ENCODE measurements around the gene RAB8A.

The RAB8A gene

DNA sequence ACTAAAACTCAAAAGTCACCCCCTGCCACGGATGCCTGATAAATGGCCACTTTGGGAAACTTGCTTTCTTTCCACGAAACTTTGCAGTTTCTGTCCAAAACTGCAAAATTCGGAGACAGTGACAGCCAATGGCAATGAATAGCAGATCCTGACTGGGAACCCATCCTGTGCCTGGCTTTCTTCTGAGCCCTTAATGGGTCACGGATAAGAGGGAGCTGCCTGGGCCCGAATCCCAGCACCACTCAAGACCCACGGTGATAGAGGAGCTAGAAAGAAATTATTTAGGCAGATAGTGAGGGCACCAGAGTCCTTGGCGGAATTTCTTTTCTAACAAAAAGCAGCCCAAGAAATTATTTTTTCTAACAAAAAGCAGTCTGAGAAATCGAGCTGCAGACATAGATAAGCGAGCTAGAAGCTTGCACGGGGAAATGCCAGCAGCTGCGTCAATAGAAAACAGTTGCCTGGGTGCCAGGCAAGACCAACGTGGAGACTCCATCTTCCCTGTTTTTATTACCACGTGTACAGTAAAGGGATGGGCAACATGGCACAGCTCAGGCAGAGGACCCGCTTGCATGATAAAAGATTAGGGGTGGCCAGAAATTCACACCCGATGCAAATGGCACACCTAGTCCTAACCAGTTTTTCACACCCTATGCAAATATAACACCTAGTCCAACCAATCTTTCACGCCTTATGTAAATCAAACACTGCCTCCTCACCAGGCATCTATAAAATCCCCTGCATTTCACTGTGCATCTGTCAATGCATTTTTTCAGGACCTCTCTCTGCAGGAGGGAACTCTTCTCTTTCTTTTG lies 24.7 kb downstream of the RAB8A start:
- DNase-seq (ENCODE audit: extremely low read depth in 1 of 2, low read depth in 1 of 2), result no peak

GRCh38 chr19:16139752-16140151 lies 28.1 kb downstream of the RAB8A start:
- DNase-seq (ENCODE audit: extremely low read depth in 1 of 2, low read depth in 1 of 2), result no peak

DNA sequence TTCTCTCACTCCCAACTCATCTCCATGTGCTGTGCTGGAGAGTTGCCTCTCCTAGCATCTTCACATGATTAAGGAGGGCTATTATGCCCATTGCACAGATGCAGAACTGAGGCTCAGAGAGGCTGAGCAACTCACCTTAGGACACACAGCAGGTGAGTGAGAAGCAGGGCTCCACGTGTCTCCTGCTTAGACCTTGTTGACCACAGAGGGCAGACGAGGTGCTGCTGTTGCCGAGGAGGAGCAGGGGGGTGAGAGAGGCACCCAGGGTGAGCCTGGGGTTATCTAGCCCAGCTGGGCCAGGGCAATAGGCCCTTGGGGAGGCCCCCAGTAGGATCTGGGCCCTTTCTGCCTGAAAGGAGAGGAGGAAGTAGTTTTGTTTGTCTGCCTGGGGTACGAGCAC lies 29.4 kb downstream of the RAB8A start:
- DNase-seq (ENCODE audit: extremely low read depth in 1 of 2, low read depth in 1 of 2), result no peak

DNA sequence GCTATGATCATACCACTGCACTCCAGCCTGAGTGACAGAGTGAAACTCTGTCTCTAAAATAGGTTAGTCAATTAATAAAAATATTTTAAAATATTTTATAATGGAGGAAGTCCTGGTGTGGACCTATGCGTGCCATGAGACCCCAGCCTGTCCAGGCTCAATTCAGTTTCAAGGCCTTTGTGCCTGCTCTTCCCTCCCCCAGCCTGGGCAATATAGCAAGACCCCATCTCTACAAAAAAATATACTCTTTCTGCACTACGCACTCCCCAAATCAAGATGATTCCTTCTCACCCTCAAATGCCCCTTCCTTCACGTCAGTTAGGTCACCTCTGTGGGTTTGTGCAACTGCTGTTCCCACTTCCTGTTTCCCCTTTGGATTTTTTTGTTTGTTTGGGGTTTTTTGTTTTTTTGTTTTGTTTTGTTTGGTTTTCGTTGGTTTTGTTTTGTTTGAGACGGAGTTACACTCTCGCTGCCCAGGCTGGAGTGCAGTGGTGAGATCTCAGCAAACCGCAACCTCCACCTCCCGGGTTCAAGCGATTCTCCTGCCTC lies 30.4 kb downstream of the RAB8A start:
- no peak for DNase-seq (ENCODE audit: extremely low read depth in 1 of 2, low read depth in 1 of 2)

GRCh38 chr19:16143399-16144215 lies 31.9 kb downstream of the RAB8A start, which contains the start of gene HSH2D:
TSS of gene HSH2D (plus strand) at chr19:16143685. CDS start at chr19:16148751, 5,066 bp downstream.
- peak; percentile 47 to 72 for DNase-seq (ENCODE audit: extremely low read depth in 1 of 2, low read depth in 1 of 2)

DNA sequence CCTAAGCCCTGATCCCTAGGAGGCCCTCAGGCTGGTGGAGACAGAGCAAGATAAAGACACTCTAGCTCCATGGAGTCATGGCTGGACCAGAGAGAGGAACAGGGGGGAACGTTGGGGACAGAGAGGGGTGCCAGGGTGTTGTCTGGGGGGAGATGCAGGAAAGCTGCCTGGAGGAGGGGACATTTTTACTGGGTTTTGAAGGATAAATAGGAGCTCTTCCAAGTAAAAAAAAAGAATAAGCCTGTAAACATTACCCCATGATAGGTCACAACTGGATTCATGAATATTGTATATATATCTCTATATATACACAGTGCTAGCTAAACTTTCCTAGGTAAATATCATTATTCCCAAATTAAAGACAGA lies 32.5 kb downstream of the RAB8A start:
- no peak for DNase-seq (ENCODE audit: extremely low read depth in 1 of 2, low read depth in 1 of 2)

DNA sequence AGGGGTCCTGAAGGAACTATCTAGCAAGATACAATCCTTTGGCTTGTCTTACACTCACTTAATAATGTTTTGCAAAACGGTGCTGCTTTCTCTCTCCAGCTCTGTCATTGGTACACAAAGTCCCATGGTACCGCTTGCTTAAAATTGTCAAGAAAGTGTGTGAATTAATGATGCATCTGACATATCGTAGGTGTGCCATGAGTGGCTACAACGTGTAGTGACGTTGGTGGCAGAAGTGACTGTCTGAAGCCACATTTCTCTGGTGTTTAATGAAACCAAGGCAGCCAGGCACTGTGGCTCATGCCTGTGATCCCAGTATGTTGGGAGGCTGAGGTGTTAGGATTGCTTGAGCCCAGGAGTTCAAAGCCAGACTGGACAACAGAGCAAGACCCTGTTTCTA lies 34.4 kb downstream of the RAB8A start:
- DNase-seq (ENCODE audit: extremely low read depth in 1 of 2, low read depth in 1 of 2), result no peak

- no peak for DNase-seq (ENCODE audit: extremely low read depth in 1 of 2, low read depth in 1 of 2)
Measured at GRCh38 chr19:16148443-16149229, 36.9 kb downstream of the RAB8A start.

DNA sequence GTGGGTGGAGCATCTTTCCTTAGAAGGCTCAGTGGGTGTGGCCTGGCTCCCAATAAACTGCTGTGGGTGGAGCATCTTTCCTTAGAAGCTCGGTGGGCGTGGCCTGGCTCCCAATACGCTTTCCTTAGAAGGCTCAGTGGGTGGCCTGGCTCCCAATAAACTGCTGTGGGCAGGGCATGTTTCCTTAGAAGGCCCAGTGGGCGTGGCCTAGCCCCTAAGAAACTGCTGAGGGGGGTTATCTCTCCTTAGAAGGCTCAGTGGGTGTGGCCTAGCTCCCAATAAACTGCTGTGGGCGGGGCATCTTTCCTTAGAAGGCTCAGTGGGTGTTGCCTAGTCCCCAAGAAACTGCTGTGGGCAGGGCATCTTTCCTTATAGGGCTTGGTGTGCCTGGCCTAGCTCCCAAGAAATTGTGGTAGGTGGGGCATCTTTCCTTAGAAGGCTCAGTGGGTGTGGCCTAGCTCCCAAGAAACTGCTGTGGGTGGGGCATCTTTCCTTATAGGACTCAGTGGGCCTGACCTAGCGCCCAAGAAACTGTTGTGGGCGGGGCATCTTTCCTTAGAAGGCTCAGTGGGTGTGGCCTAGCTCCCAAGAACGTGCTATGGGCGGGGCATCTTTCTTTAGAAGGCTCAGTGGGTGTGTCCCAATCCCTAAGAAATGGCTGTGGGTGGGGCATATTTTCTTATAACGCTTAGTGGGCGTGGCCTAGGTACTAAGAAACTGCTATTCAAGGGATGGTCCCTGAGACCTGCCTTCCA lies 42.1 kb downstream of the RAB8A start:
- no peak for DNase-seq (ENCODE audit: extremely low read depth in 1 of 2, low read depth in 1 of 2)

- no peak for DNase-seq (ENCODE audit: extremely low read depth in 1 of 2, low read depth in 1 of 2)
Measured at GRCh38 chr19:16154557-16154956, 42.9 kb downstream of the RAB8A start.

- DNase-seq (ENCODE audit: extremely low read depth in 1 of 2, low read depth in 1 of 2), result no peak
Measured at GRCh38 chr19:16155128-16155527, 43.4 kb downstream of the RAB8A start.

GRCh38 chr19:16156904-16157303 lies 45.2 kb downstream of the RAB8A start:
- no peak for DNase-seq (ENCODE audit: extremely low read depth in 1 of 2, low read depth in 1 of 2)

- DNase-seq (ENCODE audit: extremely low read depth in 1 of 2, low read depth in 1 of 2), result no peak
Measured at GRCh38 chr19:16157601-16158000, 45.9 kb downstream of the RAB8A start.

DNA sequence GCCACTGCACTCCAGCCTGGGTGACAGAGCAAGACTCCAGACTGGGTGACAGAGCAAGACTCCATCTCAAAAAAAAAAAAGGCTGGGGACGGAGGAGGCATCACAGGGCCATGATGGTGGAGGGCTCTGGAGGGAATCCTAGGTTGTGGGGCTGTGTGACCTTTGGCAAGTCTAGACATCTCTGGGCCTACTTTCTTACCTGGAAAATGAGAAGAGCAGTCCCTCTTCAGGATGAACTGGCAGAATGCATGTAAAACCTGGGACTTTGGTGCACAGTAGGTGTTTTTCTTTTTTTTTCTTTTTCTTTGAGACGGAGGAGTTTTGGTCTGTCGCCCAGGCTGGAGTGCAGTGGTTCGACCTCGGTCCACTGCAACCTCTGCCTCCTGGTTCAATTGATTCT lies 48.0 kb downstream of the RAB8A start:
- no peak for DNase-seq (ENCODE audit: extremely low read depth in 1 of 2, low read depth in 1 of 2)

DNA sequence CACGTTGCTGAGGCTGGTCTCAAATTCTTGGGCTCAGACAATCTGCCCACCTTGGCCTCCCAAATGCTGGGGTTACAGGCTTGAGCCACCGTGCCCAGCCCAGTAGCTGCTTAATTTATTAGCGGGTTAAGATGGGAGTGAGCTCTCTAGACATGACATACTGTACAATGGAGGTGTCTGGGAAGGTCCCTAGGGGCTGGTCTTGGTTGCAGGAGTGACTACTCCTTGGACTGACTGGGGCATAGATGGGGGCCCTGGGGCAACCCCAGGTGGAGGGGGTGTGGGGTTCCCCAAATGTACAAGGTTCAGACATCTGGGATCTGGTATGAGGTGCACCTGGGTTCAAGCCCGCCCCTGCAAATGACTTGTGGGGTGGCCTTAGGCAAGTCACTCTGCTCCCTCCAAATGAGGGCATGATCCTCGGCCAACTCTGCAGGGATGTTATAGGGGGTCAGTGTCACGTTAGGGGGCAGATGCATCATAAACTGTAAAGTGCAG lies 48.8 kb downstream of the RAB8A start:
- no peak for DNase-seq (ENCODE audit: extremely low read depth in 1 of 2, low read depth in 1 of 2)

- peak; percentile 53 to 67 for DNase-seq (ENCODE audit: extremely low read depth in 1 of 2, low read depth in 1 of 2)
Measured at GRCh38 chr19:16160943-16161560, 49.4 kb downstream of the RAB8A start.

GRCh38 chr19:16161840-16162239 lies 50.2 kb downstream of the RAB8A start:
- DNase-seq (ENCODE audit: extremely low read depth in 1 of 2, low read depth in 1 of 2), result no peak

DNA sequence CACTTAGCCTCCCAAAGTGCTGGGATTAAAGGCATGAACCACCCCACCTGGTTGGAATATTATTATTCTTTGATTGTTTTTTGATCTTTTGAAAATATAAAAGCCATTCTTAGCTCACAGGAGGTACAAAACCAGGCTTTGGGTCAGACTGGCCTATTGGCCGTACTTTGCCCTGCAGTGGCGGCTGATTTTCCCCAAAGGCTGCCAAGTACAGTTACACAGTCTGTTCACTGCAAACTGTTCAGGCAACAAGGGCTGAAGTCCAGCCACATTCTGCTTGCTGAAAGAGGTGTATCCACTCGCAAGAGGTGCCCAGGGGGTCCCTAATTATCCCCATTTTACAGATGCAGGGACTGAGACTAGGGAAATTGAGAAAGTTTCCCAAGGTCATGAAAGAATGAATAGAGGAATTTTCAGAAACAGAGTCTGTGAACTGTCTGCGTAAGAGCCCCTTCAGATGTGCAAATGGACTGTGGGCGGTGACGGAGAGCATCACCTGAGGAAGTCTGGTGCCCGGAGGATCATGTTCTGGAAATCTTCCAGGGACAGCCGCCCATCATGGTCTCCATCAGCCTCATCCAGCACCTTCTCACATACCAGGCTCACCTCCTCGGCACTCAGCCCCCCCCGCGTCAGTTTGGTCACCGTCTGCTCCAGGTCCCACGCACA lies 52.7 kb downstream of the RAB8A start:
- no peak for DNase-seq (ENCODE audit: extremely low read depth in 1 of 2, low read depth in 1 of 2)

- no peak for DNase-seq (ENCODE audit: extremely low read depth in 1 of 2, low read depth in 1 of 2)
Measured at GRCh38 chr19:16166417-16166816, 54.7 kb downstream of the RAB8A start.

All from stimulated activated CD8-positive, alpha-beta memory T cell treated with anti-CD3 and anti-CD28 coated beads, Interleukin-7, amount 100 ng/mL, for 48 hours (primary cell).